Pulmonary artery endothelial cell (primary cell): Measurements from ENCODE around the gene BFSP1. TPM values are rescaled to one million over a fixed set of nuclear protein-coding genes. Genes with fewer than 3 reads are reported as not detected.
A peak's percentile ranks its signal among the peaks of the same experiment; 100 is the strongest.

Experiments
- DNase-seq: peaks from one replicate; pipeline ENCODE4 v3.0.0-alpha.2; 2011; ENCODE audit warnings: low read depth, low spot score
- total RNA-seq: library from RNA; depleted of rRNA; stranded (reverse); fragments of >200 nt; gene quantifications from 2 replicates; pipeline ENCODE4 v1.2.3, GENCODE V29; 2014

BFSP1 gene
- total RNA-seq, 1 donor from 2014 or later: 2.9 TPM

DNA sequence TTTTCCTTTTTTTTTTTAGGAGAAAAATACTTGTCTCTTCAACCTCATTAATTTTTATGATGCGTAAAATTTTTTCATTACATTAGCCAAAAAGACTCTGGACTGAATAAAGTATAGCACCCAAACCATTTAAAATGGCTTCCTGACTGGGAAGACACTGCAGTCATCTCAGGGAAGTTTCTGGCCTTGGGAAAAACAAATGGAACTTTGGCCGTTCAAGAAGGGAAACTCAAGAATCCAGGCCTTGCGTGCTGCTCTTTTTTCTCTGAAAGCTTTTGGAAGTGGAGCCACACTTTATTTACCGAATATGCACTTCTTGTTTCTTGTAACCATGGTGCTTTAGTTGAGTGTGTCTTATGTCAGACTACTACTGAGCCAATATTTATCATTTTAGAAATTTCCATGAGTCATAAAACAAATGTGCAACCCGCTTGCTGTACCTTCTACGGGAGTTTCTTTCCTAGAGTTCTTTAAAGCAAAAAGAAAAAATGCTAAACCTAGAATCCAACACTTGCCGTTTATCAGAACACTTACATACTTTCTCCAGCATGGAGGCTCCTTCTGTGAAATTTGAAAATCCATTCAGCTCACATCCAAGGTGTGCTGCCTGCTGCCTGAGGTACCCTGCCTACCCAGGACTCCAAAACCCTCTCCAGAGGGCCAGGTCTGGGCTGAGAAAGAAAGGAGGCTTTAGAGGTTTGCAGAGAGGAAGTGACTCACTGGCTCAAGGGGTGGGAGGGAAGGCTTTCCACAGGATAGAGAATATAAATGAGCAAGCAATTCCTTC is 27.2 kb upstream of the BFSP1 start:
- DNase-seq: peak; percentile 78

DNA sequence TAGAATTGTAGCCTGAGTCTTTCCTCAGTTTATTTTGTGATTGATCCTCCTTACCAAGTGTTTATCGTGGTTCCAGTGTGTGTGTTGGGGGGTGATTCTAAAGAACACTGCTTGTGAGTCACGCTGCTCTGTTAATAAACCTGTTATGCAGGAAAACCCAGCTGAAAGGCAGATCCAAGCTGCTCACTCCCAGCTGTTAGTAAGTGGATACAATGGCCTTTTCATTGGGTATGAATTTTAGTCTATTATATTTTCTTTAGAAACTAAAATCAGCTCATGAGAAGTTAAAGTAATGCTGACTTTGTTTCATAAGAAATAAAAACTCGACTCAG is 26.5 kb upstream of the BFSP1 start:
- DNase-seq: peak; percentile 57

DNA sequence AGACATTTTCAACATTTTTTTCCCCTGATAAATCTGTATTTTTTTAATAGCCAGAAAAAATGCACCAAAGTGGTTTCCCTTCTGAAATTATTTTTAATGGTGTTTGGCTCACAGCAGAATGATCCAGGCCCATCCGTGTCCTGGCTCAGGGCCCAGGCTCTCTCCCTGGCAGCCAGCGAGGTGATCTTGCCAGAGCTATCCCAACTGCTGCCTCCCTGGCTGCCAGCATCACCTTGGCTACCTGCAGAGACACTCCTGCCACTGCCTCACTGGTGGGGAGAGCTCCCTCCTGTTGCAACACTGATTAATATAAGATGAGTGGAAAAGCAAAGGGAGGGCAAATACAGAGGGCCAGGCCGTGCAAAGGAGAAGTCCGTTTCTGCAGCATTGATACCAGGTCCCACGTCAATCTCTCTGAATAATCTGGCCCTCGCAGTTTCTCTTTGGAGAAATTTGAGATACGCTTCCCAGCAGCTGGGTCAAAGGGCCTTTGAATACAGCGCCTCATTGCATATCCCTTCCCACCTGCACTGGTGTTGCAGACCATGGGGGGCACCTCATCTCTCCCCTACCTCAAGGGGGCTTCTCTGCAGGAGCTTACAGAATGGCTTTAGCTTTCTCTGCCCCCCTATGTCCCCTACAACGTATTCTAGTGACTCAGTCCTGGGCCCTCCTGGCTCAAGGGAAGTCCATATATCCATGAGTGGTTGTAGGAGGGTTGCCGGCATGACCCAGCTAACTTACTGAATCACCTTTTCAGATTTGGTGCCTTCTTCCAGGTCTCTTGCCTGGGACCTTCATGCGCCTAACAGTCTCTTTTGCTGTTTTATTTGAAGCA is 25.9 kb upstream of the BFSP1 start:
- DNase-seq: no peak

DNA sequence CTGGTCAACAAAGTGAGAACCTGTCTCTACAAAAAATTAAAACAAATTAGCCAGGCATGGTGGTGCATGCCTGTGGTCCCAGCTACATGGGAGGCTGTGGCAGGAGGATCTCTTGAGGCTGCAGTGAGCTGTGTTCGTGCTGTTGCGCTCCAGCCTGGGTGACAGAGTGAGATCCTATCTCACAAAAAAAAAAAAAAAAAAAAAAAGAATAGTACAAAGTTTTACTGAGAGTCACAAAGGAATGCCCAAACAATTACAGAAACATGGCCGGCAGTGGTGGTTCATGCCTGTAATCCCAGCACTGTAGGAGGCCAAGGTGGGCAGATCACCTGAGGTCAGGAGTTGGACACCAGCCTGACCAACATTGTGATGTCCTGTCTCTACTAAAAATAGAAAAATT is 23.9 kb upstream of the BFSP1 start:
- no peak for DNase-seq

DNA sequence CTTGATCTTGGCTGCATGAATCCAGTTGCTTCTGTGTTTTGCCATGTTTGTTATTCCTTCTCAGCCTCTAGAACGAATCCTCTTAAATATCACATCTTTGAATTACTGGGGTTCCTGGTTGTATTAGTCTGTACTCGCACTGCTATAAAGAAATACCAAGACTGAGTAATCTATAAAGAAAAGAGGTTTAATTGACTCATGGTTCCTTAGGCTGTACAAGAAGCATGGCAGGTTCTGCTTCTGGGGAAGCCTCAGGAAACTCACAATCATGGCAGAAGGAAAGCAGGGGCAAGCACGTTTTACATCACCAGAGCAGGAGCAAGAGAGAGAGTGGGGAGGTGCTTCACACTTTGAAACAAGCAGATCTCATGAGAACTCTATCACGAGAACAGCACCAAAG is 18.0 kb upstream of the BFSP1 start:
- no peak for DNase-seq

DNA sequence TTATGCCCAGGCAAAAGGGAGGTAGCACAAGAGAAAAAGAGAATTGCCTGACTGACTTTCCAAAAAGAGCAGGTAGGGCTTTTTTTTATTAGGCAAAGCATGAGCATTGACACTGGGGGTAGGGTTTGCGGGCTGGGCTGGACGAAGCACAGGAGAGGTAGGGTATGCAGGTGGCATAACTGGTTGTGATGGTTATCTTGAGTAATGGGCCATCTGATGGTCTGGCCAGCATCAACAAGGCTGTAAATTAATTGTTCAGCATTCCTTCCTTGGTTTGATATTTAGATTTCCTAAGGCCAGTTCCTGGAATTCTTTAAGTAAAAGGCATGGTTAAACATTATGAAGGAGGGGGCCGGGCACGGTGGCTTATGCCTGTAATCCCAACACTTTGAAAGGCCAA is 13.9 kb upstream of the BFSP1 start:
- DNase-seq: no peak

DNA sequence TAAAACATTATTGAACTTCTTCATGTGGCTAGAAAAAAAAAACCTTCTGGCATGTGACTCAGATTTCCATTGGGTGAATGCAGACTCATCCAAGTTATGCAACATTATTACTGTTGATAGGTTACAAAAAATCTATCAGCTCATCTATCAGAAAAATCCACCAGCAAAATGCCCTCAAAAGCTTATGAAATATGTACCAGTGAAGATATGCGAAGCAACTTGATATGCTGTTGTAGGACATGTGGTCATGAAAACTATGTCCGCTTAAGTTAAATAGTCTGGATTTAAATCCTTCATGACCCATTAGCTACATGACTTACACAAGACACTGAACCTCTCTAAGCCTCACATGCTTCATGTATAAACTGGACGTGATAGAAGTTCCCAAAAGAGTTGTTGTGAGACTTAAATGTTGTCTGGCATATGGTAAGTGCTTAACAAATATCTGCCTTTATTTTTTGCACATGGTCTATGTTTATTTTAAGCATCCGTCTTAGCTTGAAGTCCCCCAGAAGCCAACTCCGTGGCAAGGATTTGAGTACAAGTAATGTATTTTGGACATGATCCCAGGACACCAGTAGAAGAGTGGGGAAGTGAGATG is 12.5 kb upstream of the BFSP1 start:
- no peak for DNase-seq

DNA sequence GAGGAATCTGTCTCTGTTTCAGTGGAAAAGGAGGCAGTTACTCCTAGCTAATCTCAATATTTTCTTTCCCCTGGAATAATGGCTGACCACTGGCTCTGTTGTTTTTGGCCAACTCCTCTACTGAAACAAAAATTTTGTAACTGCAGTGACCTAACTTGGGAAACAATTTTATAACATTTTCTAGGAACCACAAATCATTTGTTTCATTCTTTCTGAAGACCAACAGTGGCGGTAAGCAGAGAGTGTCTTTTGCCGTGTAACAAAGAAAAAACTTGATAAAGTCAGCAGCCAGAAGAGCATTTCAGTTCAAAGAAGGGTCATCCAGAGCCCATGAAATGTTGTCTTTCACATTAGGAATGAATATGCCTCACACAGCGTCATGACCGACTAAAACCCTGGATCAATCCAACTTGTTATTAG is 11.8 kb upstream of the BFSP1 start:
- no peak for DNase-seq

DNA sequence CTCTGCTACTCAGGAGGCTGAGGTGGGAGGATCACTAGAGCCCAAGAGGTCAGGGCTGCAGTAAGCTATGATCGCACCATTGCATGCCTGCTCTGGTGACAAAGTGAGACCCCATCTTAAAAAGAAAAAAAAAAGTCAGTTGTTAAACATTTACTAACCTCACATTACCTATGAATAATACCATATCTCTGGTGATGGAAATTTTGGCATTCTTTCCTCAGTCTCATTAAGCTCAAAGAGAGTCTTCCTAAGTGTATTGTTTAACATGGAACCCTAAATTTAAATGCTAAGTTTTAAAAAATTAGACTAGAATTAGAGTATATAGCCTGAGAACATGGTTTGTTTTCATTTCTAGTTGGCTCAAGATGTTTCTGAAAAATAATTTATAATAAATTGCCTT is 11.3 kb upstream of the BFSP1 start:
- no peak for DNase-seq

DNA sequence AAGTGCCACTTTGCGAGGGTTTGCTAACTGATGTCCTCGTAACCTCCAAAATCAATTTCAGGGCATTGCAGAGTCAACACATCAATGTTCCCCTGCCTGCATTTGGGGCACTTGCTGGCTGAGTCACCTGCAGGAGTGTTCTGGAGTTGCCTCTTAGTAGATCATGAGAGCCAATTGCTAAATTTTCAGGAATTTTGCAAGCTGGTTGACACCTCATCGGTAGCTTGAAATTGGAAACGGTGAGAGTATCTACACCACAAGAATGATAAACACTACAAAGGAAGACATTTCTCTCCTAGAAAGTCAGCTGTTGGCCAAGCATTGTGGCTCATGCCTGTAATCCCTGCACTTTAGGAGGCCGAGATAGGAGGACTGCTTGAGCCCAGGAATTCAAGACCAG is 10.8 kb upstream of the BFSP1 start:
- no peak for DNase-seq

DNA sequence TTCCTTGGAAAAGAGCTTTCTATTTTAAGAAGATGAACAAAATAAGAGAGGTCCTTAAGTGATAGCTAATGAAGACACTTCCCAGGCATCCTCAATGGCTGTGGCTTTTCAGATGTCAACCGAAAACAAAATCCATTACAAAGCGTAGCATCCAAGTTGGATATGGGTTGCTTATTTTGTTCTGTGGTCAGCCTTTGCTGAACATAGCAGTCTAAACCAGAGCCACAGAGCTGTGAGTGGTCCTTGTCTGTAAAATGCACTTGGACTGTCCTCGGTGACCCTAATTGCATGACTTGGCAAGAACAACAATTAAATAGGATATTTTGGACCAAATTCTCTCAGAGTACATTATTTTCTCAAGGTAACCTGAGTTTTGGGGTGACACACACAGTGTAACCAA is 10.4 kb upstream of the BFSP1 start:
- DNase-seq: no peak

DNA sequence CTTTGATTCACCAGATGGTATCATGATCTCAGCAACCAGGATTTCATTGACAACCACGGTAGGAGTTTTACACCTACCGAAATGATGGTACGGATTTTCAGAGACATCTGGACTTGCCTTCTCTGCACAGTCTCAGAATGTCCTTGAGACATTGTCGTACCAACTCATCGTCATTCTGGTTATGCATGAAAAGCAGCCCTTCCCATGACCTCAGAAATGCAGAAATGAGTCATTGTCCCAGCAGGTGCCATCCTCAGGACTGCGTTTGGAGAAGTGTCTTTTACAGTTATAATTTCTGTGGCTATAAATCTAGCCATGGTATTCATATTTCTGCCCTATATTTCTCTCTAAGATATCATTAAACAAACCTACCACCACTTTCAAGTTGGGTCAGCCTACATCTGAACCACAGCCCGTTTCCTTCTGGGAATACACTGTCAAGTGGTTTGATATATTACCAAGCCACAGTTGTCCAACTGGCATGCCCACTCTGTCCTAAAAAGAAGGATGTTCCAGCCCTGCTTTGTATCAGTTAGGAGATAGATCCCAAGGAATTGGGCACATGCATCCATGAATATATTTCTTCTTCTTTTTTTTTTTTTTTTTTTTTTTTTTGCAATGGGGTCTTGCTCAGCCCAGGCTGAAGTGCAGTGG is 7.5 kb upstream of the BFSP1 start:
- DNase-seq: no peak

DNA sequence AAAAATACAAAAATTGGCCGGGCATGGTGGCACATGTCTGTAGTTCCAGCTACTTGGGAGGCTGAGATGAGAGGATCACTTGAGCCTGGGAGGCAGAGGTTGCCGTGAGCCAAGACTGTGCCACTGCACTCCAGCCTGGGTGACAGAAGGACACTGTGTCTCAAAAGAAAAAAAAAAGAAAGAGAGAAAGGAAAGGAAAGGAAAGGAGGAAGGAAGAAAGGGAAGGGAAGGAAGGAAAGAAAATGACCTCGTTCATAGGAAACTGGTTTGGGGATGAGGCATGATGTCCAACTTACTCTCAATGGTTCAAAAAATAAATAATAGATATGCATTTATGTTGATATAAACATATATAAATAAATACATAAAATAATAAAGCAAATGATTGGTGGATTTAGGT is 6.8 kb upstream of the BFSP1 start:
- no peak for DNase-seq

DNA sequence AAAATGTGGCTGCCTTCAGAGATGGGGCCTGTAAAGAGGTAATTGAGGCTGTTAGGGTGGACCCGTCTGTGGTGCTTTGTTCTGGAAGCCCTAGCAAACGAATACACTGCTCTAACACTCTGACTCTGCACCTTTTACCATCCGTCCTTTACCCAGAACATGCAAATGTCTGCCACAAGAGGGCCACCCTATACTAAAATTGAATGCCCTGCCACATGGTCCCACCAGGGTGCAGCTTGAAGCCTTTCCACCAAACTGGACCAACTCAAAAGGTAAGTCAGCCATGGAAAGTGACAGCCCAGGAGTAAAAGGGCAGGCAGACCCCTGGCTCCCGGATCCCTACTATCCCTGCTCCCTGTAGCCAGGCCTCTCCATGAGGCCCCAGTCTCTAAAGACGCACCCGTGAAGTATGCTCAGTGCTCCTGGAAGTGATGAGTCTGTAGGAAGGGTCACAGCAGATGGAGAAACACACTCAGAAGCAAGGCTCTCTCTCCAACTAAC is 5.8 kb upstream of the BFSP1 start:
- no peak for DNase-seq

DNA sequence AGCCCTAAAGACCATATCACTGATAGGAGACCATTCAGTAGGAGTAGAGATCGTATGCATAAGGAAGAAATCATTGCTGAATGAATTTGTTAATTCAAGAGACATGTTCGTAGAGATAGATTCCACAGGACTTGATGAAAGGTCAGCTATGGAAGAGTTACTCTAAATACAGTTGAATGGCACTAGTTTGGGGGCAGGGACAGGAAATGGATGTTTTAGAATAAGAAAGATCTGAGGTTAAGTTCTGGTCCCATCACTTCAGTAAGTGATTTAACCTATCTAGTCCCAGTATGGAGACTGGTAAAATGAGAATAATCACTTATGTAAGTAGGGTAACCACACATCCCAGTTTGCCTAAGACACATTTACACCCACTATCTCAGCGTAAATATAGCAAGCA is 2.9 kb upstream of the BFSP1 start:
- no peak for DNase-seq

DNA sequence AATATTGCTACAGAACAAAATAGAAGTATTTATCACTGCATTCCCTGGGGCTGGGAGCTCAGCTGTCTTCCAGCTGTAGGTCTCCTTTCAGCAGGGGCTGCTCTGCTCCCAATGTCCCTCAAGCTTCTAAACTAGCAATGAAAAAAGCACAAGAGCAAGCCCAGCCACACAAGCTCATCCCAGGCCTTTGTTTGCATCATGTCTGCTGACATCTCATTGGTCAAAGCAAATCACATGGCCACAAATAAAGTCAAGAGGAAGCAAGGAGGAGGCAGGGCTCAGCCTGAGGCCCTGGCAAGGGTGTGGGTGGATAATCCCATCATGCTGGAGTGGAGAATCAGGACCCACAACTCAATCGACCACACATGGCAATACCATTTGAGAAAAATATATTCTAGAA is 2.2 kb upstream of the BFSP1 start:
- no peak for DNase-seq

DNA sequence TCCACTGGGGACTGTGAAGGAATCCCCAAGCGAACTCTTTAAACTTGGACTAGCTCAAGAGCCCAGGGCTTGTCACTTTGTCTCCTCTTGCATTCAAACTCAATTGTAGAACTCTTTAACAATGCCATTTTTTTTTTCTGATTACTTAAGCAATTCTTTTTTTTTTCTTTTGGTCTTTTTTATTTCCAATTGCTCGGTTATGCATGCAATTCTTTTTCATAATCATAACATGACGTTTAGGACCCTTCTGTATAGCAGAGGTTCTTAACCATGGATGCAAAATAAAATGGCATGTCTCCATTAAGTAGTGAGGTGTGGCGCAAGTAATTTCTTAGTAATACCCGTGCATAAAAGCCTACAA is 466 bp upstream of the BFSP1 start:
- DNase-seq: no peak

DNA sequence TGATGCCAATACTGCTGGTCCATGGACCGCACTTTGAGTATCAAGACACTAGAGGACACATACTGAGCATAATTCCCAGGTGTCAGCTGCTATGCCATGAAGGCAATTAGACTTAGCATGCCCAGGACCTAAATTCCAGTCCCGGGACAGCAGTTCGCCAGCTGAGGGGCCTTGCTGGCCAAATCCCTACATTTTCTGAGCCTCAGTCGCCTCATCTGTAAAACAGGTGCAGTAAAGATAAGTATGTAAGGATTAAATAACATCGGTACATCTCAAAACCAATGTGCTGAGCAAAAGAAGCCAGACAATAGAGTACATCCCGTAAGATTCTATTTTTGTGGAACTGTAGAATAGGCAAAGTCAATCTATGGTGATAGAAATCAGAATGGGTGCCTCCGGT is 1.0 kb downstream of the BFSP1 start:
- DNase-seq: no peak

DNA sequence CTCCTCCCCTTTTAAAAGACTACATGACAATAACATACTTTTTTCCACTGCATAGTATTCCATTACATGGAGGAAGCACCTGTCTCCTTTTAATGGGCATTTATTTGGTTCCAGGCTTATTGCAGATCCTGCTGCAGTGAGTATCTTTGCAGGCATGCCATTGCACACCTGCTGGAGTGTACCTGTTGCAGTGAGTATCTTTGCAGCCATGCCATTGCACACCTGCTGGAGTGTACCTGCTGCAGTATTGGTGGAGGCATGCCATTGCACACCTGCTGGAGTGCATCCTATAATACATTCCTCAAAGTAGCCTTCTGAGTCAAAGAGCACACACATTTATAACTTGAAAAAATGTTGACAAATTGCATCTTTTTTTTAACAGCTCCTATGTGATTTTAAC is 1.6 kb downstream of the BFSP1 start:
- DNase-seq: no peak

DNA sequence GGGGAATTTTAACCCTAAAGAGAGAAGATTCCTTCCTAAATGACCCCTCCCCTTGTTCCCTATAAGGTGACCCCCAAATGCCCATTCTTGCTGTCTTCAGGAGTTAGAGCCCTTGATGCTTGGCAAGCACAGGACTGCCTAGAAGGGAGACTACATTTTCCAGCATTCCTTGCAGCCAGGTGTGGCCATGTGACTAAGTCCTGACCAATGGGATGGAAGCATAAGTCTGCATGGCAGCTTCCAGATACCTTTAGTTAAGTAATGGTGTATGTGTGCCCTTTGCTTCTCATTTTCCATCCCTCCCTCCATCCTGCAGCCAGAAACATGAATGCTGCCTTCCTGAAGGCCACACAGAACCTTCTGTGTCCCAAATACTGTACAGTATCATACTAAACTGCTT is 5.5 kb downstream of the BFSP1 start:
- DNase-seq: no peak

DNA sequence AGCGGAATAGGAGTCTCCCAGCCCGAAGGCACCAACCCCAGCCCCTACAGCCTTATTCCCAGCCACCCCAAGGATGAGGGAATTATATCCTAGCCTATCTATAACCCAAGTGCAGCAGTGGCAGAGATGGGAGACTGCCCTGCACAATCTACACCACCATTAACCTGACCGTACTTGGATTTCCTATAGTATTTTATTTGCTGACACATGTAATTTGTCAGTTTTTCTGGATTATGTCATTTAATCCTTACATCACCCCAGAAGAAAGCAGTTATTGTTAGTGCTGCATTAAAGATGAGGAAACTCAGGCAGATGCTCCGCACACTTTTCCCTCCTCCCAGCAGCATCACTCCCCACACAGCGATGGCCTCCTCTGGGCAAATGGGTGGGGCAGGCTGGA is 6.0 kb downstream of the BFSP1 start:
- DNase-seq: no peak

DNA sequence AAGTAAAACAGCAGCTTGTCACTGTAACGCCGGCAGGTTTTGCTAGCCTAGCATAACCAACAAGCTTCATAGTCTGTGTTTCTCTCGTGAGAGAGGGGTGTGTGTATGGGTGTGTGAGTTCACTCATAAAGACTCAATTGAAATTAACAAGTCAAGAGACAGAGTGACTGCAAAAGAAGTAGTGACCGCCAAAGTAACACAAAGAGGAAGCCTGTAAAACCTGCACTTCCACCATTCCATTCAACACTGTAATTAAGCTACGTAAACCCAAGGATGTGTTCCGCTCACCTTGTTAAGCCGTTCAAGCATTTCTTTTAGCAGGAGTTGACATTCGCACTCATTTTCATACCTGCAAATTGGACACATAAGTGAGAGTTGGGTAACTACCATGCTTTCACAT is 6.6 kb downstream of the BFSP1 start:
- no peak for DNase-seq
